ENCODE results near the gene NHEJ1.

DNA sequence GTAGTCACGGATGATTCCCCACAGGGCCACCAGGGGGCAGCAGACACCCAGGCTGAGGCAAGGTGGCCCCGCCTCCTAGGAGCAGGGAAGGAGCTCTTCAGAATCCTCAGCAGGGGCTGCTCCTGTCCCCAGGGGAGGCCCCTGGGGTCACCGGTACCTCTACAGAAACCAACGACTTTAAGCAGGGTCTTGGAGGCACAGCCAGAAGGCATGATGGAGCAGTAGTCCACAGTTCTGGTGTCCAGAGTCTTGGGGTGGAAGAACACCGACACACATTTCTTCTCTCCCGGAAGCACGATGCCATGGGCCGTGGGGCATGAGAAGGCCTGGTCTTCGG is 130.8 kb downstream of the NHEJ1 start:
- TF ChIP-seq POLR2A (IDR thresholded peaks at IDR 0.05; ENCODE audit: low read depth, low read length): no peak
- no peak for TF ChIP-seq POLR2AphosphoS5 (IDR thresholded peaks at IDR 0.05; ENCODE audit: low read depth, low read length)
- TF ChIP-seq TAF1 (IDR thresholded peaks at IDR 0.05; ENCODE audit: low read depth, low read length): no peak

All from GM12891 (cell line).